PFSK-1 (cell line): ENCODE data around the gene LIPC.

Experiments used
- FOXP2 ChIP-seq: optimal IDR thresholded peaks from 2 replicates; pipeline ENCODE3; 2011; ENCODE audit warnings: borderline replicate concordance, control low read depth, inconsistent platforms; ENCODE audit not compliant: insufficient read depth; ENCODE audit errors: extremely low read length, extremely low read depth
- POLR2AphosphoS5 ChIP-seq: IDR thresholded peaks from 2 replicates; pipeline ENCODE4 v1.6.1; 2012; ENCODE audit warnings: low read depth, mild to moderate bottlenecking, control low read depth, low read length, moderate library complexity
- SIN3A ChIP-seq: IDR thresholded peaks from 2 replicates; pipeline ENCODE4 v1.6.1; 2012; ENCODE audit warnings: mild to moderate bottlenecking, low read length, moderate library complexity, borderline replicate concordance; ENCODE audit not compliant: insufficient read depth
- TAF1 ChIP-seq: IDR thresholded peaks from 2 replicates; pipeline ENCODE4 v1.6.1; 2012; ENCODE audit warnings: low read length, control low read depth, borderline replicate concordance; ENCODE audit not compliant: insufficient read depth
- TF ChIP-seq, protein P1 (sequence below), 2 experiments: IDR thresholded peaks; 2 replicates each; pipeline versions ENCODE4 v1.6.1 to v1.8.0; 2011 to 2012; ENCODE audit warnings: low read depth in 2 of 2, low read length in 2 of 2, control low read depth in 1 of 2, inconsistent platforms in 1 of 2, mild to moderate bottlenecking in 1 of 2, moderate library complexity in 1 of 2; ENCODE audit not compliant: insufficient read depth in 1 of 2

The LIPC gene

DNA sequence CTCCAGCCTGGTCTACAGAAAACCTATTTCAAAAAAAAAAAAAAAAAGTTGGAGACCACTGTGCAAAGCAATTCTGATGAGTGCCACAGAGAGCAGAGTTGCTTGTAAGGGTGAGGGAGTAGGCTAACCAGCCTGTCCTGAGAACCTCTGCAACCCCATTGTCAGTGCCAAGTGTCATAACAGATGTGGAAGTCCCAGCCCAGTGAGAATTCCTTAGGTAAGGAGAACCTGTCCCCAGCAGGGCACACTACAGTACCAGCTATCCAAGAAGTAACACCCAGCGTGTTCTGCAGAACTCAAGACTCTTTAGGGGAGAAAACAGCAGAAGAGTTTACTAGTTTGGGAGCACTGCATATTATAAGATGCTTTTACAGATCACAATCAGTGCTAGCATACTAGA lies 156.3 kb downstream of the LIPC start:
- TF ChIP-seq, protein P1, sequence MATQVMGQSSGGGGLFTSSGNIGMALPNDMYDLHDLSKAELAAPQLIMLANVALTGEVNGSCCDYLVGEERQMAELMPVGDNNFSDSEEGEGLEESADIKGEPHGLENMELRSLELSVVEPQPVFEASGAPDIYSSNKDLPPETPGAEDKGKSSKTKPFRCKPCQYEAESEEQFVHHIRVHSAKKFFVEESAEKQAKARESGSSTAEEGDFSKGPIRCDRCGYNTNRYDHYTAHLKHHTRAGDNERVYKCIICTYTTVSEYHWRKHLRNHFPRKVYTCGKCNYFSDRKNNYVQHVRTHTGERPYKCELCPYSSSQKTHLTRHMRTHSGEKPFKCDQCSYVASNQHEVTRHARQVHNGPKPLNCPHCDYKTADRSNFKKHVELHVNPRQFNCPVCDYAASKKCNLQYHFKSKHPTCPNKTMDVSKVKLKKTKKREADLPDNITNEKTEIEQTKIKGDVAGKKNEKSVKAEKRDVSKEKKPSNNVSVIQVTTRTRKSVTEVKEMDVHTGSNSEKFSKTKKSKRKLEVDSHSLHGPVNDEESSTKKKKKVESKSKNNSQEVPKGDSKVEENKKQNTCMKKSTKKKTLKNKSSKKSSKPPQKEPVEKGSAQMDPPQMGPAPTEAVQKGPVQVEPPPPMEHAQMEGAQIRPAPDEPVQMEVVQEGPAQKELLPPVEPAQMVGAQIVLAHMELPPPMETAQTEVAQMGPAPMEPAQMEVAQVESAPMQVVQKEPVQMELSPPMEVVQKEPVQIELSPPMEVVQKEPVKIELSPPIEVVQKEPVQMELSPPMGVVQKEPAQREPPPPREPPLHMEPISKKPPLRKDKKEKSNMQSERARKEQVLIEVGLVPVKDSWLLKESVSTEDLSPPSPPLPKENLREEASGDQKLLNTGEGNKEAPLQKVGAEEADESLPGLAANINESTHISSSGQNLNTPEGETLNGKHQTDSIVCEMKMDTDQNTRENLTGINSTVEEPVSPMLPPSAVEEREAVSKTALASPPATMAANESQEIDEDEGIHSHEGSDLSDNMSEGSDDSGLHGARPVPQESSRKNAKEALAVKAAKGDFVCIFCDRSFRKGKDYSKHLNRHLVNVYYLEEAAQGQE (IDR thresholded peaks at IDR 0.05; ENCODE audit: insufficient read depth in 1 of 2, low read depth in 2 of 2, low read length in 2 of 2) = no peak
- TF ChIP-seq TAF1 (no peak), POLR2AphosphoS5 (no peak), FOXP2 (no peak), SIN3A (no peak)

- no peak for TF ChIP-seq POLR2AphosphoS5
Measured at GRCh38 chr15:58589047-58589446, 157.3 kb downstream of the LIPC start.

DNA sequence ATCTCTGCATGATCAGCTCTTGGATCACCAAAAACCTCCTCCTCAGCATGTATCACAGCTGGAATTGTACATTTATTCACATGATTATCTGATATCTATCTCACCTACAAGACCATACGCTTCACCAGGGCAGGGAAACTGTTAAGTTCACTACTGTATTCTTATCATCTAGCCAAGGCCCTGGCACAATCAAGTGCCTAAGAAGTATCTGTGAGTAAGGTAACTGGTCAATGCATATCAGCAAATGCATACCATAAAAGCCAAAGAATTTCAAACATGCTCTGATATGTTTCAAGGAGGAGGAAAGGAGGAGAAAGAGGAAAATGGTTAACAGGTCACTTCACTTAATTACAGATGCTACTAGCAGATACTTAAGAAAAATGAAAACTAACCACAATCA lies 158.4 kb downstream of the LIPC start:
- TF ChIP-seq POLR2AphosphoS5 (no peak), TAF1 (no peak), FOXP2 (no peak), SIN3A (no peak)
- TF ChIP-seq, protein P1 (IDR thresholded peaks at IDR 0.05; ENCODE audit: insufficient read depth in 1 of 2, low read depth in 2 of 2, low read length in 2 of 2) = no peak

GRCh38 chr15:58590926-58591325 lies 159.1 kb downstream of the LIPC start:
- no peak for TF ChIP-seq TAF1
- TF ChIP-seq, protein P1 (IDR thresholded peaks at IDR 0.05; ENCODE audit: insufficient read depth in 1 of 2, low read depth in 2 of 2, low read length in 2 of 2) = no peak
- no peak for TF ChIP-seq SIN3A
- no peak for TF ChIP-seq POLR2AphosphoS5
- no peak for TF ChIP-seq FOXP2

DNA sequence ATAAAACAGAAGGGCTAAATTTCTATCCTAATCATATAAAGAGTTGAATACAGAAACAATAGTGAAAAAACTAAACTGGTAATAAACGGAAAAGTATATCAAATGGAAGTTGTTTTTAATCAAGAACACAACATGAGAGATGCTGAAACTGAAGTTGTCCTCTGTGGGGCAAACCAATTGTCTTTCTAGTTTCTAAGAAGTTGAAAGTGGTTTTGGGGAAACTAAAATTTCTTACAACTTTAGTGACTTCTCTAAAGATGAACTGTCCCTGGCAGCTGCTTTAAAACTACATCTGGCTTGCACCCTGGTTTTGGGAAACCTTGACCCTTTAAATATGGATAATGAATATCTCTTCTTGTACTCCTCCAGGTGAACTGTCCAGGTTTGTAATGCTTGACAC lies 162.1 kb downstream of the LIPC start:
- TF ChIP-seq, protein P1 (IDR thresholded peaks at IDR 0.05; ENCODE audit: insufficient read depth in 1 of 2, low read depth in 2 of 2, low read length in 2 of 2) = no peak
- TF ChIP-seq SIN3A (no peak), TAF1 (no peak), FOXP2 (no peak), POLR2AphosphoS5 (no peak)

DNA sequence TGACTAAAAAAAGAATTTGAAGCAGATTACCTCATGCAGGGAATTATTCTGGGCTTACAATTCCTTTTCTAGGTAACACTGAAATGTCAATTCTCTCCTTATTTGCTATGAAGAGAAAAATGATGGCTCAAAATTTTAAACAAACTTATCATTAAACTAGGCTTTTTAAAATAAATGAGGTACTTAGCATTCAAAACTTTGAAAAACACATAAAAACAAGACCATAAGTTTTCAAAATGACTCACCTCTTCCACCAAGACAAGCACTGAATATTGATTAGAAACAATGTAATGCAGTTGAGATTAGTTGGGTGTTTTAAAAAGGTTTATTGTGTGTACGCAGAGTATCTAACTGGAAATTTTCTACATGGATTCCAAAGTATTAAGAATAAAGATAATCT lies 163.1 kb downstream of the LIPC start:
- TF ChIP-seq FOXP2 (no peak), POLR2AphosphoS5 (no peak), SIN3A (no peak), TAF1 (no peak)
- TF ChIP-seq, protein P1 (IDR thresholded peaks at IDR 0.05; ENCODE audit: insufficient read depth in 1 of 2, low read depth in 2 of 2, low read length in 2 of 2) = no peak
